GM19240 (cell line): Measurements from ENCODE around the gene KRT80.

ENCODE experiments used
- DNase-seq: peaks from one replicate; pipeline ENCODE4 v3.0.0; 2011; ENCODE audit warnings: low spot score; ENCODE audit not compliant: insufficient read length

KRT80 gene

DNA sequence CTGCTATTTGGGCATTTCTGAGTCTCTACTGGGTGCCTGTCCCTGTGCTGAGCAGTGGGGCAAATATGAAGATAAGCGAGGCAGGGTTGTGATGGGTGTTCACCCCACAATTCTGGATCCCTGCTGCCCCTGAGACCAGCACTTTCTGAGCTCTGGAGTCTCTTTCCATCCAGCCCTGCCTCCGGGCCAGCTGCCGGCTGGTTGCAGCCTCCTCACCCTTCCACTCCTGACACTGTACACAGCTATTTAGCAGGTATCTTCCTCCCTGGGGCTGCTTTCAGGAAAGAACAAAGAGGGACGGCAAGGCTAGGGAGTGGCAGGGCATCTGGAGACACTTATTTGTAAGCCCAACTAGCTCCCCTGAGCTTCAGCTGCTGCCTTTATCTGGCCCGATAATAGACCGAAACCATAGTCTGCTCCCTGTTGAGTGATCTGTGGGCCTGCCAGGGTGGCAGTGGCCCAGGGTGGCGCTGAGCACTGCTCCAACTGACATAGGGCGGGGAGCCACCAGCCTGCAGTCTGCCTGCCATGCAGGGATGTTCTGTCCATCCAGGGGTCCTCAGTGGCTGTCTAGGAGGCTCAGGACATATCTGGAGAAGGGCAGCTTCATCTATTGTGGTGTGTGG lies 7.6 kb upstream of the KRT80 start:
- no peak for DNase-seq

DNA sequence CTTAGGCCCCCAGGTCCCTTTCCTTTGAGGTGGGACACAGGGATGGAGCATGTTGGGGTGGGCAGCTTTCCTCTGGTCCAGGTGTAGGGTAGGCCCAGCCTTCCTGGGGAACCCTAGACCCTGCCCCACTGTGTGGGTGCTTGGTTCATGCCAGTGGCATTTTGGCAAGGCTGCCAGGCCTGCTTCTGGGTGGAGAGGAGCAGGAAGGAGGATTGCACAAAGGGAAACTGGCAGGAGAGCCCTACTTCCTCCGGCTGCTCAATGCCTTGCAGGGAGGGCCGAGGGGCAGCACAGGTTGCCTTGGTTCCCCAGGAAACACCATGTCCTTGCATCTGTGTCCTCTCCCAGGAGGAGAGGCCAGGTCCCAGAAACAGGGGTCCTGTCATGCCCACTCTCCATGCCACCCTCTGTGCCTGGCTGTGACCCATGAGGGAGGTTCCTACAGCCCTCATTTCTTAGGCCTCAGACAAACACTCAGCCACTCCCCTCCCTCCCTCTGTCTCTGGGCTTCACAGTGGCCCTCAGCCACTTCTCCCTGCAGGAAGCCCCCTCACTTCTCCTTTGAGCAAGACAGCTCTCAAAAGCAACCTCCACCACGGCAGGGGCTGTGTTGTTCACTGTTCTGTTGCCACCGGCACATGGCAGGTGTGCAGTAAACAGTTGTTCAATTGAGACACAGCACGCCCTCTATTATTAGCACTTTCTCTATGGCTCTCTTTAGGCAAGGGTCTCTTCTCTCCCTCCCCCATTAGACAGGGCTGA lies 6.8 kb upstream of the KRT80 start:
- no peak for DNase-seq

DNA sequence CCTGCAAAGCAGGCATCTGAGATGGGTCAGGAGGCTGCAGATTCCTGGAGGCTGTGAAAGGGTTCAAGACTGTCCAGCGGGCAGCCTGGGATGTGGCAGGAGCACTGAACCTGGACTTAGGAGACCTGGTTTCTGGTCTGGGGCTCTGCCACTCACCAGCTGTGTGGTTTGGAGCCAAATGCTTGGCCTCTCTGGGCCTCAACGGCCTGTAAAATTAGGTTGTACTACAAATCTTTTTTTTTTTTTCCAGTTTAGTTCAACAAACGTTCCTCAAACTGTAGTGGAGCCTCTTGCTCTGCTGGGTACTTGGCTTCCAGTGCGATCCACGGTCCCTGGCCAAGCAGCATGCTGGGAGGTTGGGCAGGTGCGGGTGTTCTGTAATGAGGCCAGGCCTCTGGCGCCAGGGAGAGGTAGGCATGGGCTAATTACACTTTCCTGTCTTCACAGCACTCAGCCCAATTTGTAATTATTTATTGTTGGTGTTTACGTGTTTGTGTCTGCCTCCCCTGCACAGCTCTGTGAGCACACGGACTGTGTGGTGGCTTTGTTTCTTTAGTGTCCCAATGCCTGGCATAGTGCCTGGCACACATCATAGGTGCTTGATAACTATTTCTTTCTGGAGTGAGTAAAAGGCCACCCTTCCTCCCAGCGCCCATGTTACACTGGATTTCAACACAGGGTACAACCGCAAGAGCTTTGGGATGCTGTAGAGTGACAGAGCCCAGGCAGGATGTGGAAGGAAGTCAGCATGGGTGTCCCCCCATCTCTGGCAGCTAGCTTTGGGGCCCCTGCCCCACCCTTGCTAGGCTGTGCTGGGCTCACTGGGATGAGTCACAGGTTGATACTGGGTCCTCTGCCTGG lies 5.8 kb upstream of the KRT80 start:
- DNase-seq, result no peak

DNA sequence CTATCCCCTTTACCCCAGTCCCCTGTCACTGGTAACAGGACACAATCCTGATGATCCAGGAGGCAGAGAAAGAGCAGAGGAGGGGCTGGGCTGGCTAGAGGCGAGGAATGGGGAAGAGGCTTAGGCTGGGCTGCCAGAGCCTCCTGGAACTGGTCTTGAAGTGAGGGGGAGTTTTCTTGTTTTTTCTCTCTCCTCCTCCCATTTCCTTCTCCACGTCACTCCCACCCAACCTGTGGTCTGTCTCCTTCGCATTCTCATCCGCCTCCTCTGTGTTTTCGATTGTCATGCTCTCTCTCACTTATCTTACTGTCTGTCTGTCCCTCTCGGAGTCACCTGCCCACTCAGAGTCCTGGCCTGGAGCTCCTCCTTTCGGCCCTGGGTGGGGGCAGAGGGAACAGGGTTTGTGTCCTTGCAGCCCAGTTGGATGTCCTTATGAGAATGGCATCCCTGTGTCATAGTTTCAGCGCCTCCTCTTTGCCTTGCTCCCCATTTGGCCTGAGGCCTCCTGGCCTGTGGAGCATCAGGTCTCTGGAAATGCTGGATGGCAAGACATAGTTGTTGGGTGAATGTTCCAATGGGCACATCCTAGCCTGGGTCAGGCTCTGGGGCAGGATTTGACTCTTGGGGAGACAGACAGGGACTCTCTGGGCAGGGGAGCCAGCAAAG lies 3.4 kb upstream of the KRT80 start:
- DNase-seq, result no peak

DNA sequence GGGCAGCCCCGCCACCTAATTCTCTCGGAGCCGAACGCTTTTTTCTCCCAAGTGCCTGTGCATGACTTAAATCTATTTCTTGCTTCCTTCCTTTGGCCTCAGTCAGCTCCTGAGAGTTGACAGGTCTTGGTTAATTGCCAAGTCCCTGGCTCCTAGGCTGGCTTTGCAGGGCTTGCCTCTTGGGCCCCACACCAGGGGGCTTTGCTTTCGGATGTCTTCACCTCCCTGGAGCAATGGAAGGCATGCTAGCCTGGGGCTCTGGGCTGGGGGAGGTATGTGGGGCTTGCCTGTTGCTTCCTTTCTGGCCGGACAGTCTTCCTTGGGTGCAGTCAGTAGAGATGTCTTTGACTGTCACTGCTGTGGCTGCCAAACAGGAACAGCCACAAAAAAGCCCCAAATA lies 2.2 kb upstream of the KRT80 start:
- no peak for DNase-seq

DNA sequence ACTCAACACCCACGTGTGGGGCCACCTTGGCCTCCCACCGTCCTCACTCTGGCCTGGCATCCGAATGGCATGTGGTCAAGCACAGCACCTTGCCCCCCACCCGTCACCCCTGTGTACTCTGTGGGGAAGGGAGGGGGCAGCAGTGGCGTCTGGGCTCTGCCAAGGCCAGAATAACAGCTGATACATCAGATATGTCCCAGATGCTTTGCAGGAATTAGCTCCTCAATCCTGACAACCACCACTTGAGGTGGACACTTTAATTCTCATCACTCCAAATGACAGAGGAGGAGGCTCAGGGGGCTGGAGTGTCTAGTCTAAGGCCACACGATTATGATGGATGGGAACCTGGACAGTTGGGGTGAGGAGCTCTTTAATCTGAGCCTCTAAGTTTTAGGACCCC lies 1.7 kb upstream of the KRT80 start:
- no peak for DNase-seq

DNA sequence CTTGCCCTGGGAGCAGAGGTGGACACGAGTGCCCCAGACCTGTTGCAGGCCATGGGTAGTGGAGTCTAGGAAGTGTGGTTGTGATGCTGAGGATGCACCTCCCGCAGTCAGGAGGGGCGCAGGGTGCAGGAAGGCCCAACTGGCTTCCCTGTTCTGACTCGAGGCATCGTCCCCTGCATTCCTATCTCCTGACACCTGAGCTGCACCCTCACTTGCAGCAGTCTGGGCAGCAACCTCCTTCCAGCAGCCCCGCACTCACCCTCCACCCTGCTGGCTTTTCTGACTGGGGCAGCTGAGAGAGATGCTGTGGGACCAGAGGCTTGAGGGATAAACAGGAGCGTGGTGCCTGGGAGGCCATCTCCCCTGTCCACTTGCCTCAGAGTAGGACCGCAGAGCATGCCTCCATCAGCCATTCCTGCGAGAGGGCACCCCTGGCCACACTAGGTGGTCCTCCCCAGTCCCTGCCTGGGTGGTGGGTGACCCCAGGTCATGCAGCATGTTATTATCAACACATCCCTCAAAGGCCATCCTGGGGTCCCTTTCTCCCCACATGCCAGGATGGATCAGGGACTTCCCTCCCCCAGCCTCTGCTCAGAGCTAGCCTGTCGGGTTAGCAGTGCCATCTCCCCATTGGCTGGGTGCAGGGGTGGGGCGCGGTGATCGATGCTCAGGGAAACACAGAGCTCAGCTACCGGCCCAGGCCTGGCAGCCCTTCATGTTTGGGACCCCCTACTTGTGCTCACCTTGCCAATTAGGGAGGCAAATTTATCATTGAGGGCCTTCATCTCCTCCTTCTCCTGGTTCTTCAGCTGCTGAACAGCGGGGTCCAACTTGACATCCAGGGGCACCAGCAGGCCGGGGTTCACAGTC lies 719 bp downstream of the KRT80 start:
- no peak for DNase-seq

DNA sequence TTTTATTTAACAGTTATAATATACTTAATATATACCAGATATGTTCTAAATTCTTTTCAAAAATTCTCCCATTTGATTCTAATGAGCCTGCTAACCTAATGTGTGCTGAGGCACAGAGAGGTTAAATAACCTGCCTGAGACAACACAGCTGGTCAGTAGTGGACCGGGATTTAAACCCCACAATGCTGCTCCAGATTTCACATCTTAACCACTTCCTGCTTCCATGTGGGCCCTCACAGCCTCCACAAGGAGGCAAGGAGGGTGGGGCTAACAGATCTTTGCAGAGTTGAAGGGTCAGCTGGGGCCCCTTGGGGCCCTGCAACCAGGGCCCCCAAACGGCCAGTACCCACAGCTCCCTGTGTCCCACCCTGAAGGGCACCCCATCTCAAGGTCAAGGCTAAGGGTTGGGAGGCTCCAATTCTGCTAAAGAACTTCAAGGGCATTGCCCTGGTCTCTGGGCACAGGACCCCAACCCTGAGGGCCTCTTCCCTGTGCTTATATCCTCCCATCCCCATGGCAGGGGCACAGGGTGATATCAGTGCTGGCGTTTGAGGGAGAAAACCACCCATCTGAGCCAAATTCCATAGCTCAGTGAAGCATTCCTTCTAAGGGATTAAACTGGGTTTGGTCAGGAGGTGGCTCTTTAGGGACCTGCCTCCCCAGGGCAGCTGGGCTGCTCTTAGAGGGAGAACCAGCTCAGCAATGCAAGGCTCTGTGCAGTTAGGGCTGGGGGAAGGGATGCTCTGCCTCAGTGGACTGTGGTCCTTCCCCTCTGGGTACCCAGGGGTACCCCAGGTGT lies 2.2 kb downstream of the KRT80 start:
- DNase-seq, result no peak

DNA sequence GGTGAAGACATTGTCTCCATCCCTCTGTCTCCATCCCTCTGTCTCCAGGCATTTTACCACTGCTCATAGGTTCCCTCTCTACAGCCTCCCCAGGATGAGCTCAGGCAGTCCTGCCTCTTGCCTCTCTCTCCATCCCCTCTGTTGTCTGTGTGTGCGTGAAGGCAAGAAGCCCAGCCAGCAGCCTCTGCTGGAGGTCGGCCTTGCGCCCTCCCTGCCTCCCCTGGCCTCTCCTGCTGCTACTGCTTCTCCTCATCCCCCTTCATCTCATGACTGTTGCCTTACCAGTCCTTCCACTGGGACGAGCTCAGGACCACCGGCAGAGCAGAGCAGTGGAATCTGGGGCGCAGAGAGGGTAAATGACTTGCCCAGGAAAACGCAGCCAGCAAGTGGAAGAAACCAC lies 3.2 kb downstream of the KRT80 start:
- no peak for DNase-seq

DNA sequence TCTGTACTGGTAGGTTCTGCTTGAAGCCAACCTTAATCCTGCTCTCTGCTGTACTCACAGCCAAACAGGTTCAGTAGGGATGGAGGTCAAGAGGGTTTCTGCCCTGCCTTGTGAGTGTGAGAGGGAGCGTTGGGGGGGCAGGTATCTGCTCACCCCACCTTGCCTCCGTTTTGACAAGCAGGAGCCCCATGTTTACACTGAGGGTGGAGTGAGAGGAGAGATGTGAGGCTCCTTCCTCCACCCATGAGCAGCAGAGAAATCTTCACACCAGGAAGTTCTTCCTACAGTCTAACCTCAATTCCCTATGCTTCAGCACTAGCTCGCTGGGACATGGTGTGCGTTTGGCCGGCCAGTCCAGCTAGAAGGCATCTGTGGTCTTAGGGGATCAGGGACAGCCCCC lies 4.2 kb downstream of the KRT80 start:
- no peak for DNase-seq

DNA sequence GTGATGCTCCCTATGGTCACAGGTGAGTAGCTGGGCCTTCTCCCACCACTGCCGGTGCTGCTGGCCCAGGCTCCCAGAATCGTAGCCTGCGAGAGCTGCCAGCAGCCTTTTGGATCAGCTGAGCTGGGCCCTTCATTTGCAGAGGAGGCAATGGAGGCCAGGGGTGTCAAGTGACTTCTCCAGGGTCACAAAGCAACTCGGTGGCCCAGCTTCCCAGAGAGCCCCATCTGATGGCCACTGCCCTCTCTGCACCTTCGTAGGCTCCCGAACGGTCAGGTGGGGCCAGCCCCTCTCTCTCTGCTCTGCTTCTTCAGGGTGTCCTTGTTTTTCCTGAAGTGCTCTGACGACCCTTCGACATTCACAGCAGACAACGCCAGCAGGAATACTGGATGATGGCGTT lies 4.6 kb downstream of the KRT80 start:
- DNase-seq, result no peak

DNA sequence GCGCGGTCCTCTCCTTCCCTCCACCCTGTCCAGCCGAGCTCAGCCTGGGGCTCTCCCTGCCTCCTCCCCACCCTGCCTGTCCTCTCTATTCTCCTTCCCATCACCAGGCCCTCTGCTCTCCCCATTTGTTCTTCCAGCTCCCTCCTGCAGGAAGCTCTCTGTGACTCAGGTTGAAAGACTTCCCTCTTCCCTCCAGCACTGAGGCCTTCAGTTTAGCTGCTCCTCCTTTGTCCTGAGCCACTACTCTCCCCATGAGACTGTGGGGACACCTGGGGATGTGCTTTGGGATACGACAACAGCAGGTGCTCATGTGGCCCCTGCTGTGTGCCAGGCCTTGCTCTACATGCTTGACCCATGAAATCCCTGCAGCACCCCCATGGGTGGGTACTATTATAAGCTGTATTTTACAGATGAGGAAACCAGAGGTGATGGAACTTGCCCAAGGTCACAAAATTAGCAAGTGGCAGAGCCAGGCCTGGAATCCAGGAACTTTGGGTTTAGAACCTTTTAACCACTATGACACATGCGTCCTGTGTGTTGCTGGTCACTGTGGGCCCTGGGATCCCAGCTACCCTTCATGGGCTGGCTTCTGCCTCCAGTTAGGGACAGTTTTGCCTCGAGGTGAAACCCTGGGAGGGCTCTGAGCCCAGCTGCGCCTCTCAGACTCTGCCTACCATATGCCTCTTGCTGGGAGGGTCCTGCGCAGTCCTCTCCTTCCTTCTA lies 5.5 kb downstream of the KRT80 start:
- DNase-seq, result no peak

DNA sequence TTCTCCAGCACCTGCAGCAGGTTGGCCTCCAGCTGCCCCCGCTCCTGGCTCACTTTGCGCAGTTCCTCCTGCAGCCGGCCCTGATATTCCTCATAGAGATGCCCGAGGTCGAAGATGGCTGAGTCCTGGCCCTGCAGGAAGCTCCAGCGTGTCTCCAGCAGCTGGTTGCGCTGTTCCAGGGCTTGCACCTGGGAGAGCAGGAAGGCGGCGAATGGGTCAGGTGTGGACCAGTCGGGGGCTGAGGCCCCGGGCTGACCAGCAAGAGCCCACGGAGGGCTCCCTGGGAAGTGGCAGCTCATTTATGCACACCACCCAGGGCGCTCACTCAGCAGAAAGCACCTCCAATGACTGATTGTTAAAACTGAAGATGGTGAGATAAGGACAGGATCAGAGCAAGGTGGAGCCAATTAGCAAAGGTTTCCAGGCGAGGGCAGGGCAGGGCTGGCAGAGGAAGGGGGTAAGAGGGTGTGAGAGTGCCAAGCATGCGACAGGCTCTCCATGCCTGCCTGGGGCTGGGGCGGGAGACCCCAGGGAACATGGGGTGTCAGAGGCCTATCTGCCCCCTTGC lies 6.3 kb downstream of the KRT80 start:
- no peak for DNase-seq

DNA sequence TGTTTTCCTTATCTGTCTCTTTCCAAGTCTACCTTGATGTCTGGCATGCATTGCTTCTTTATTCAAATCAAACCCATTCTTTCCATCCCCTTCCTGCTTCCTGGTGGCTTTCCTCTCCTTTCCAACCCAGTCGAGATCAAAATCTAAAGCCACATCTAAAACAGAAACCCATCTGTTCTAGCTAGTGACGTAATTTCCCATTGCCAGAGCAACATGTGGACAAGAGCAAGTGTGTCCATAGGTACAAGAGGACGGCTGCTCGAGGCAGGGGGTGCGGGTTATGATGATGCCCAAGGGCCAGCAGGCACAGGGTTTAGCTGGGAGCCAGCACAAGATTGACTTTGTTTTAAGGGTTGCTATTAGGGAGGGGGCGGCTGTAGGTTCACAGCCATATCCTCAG lies 7.0 kb downstream of the KRT80 start:
- DNase-seq, result no peak

DNA sequence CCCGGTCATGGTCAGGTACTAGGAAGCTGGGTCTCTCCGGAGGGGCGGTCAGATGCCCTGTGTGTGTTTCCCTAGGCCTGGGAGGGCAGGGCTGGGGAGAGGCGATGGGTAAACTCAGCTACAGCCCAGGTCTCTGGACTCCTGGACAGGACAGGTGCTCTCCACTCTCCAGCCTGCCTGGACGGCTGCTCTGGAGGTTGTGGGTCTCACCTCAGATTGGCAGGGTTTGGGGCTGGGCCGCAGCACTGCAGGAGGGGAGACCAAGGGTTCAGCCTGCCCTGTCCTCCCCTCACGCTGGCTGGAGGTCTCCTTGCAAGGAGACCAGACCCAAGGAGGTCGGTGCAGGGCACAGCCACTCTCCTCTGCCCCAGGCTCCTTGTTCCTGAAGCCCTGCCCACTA lies 7.8 kb downstream of the KRT80 start:
- DNase-seq, result no peak

DNA sequence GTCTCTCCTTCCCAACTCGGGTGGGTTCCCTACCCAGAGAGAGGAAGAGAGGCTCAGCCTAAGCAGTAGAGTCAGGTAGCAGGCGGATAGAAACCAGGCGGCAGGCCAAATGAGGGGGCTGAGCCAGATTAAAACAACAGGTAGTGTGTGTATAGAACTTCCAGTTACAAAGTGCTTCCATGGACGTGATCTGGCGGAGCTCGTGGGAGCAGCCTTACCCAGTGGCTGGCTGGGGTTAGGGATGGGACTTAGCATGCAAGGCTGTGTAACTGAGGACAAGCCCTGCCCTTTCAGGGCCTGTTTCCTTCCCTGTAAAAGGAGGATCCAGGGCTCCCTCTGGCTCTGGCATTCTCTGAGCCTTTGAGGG lies 8.3 kb downstream of the KRT80 start:
- no peak for DNase-seq

DNA sequence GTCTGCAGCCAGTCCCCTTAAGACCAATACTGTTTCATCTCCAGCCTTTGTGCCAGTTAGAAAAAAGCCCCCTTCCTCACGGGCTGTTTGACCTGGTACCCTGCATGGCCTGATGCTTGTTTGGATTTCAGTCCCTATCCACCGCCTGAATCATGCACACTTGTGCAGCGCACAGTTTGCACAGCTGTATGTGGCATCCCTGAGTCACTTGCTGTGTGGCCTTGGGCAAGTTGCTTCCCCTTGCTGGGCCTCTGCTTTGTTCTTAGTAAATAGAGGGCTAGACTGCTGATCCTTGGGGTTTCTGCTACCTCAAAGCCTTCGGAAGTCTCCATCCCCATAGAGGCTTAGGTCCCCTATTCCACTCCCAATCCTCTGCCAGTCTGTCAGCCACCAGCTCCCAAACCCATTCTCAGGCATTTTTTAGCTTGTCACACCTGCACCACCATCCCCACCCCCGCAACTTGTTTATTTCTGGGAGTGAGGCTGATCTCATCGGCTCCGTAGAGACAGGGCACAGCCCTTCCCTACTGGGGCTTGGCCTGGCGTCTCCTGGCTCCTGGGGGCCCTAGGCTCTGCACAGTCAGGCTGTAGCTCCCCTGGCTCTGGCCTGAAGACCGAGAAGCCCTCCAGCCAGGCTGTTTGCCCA lies 8.8 kb downstream of the KRT80 start:
- no peak for DNase-seq

DNA sequence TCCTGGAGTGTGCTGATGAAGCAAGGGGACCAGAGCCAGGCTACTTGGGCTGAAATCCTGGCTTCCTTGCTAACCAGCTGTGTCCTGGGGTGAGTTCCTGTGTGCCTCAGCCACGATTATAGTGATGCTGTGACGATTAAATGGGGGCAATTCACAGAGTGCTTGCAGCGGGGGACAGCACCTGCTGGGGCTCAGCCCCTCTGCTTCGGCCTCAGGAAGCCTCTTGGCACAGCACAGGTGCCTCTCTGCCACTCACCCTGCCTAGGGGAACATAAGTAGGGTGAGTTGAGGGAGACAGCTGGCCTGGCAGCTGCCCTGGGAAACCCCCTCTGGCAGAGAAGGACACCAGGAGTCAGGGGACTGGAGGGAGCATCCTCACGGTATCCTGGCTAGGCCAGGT lies 9.4 kb downstream of the KRT80 start:
- DNase-seq, result no peak

DNA sequence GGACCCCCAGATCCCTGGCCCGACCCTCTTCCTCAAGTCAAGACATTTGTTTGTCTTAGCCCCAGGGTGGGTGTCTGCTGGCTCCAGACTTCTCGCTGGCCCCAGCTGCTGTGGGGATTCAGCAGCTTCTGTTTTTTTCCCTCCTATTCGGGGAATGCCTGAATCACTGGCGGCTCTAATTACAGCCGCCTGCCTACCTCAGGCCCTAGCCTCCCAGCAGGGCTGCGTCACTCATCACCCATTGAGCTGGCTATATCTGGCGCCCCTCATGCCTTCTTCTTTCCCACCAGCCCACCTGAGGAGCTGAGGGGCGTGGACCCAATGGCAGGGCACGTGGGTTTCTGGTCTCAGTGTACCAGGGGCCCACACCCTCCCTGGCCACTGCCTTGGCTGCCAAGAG lies 10.1 kb downstream of the KRT80 start:
- no peak for DNase-seq
